Central memory CD4-positive, alpha-beta T cell (primary cell): ENCODE measurements around the gene JAM3.
"Not testable (repeated sequence)": the region's sequence is repeated elsewhere in the genome, so short reads cannot be mapped to it uniquely, and the experiment has no call there.

Experiments used
- DNase-seq: peaks from one replicate; pipeline ENCODE4 v3.0.0; 2022

JAM3 gene

DNA sequence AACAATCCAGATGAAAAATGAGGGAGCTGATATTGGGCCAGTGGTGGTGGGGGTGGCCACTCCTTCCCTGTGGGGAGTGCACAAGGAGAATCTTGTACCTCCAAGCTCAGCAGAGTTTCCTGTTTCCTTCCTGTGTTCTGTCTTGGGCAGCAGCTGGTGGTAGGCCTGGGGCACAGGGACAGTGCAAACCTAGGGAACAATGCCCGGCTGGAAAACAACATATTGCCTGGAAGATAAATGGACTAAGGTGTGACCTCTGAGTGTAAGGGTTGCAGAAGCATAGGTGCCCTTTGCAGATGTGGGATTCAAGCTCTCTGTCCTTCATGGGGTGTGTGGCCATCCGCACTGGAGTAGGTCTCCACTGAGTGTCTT lies 5.8 kb upstream of the JAM3 start:
- no peak for DNase-seq

DNA sequence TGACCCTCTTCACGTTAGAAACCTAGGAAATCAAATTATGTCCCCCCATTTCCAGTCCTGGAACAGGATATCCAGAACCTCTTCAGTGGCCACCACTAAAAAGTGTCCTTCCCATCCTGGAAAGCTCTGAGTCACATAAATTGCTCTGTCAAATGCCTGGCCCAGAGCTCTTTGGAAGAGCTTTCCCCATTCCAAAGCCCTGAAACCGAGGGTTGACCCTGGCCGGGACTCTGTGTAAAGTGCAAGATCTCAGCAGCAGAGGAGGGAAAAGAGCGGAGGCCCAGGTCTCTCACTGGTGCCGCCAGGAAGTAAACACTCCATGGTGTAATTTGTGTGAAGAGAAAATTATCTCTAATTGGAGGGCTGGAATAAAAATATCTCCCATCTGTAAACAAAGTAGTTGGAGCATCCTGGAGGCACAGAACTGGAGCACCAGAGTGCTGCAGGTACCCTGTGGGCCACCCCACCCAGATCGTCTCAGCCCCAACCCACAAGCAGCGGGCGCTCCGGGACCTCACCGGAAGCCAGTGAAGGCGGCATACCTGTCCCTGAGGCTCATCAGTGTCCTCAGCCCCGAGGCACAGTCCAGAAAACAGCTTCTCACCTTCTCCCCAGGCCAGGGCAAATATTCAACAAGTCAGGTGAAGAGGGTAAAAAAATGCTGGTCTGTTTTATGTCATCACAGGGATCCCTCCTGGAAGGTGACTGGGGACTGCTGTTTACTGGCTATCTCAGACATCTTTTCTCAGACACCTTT lies 4.7 kb upstream of the JAM3 start:
- no peak for DNase-seq

DNA sequence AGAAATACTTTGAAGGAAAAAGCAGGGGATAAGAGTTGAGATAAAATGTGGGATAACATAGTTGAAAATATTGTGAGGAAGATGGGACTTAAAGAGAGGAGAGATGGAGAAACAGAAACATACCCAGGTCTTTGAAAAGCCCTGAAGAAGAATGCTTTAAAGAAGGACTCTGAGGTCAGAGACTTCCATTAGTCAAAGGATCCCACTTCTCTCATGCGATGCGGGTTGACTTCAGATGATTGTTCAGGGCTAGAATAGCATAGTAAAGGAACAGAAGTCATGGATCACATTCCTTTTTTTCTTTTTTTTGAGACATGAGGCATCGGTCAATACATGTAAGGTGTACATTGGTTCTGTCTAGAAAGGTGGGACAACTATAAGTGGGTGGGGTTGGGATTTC lies 3.5 kb upstream of the JAM3 start:
- no peak for DNase-seq

DNA sequence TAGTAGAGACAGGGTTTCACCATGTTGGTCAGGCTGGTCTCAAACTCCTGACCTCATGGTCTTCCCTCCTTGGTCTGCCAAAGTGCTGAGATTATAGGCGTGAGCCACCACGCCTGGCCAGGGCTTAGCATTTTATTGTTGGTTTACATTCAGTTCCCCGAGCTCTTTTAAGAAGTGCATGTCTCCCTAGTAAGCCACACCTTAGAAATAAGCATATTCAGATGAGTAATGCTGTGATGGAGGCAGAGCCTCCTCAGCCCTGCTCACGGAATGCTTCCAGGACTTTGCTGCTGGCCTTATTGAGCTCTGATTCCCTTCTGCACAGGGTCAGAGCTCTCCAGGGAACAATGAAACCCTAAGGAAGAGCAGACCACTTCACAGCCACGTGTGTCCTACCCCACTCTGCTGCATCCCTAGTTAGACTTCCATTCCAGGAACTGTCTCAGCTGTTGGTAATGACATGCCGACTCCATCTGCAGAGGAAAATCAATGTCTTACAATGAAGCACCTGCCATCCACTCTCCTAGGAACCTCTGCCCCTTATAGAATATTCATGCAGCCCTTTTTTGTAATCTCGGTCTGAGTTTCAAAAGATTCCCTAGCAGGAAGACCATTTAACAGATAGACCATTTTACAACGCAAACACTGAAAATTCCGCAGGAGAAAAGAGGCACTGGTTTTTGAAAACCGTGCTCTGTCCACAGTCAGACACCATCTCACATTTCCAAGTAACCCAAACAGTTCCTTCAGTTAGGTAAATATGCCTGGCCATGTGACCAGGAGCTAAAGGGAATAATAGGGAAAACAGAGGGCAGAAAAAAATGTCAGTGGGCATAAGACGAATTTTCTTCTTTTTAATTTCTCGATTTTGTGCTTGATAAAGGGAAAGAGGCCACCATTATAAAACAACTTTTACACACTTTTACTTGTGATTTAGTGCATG lies 1.7 kb upstream of the JAM3 start:
- DNase-seq, result no peak

DNA sequence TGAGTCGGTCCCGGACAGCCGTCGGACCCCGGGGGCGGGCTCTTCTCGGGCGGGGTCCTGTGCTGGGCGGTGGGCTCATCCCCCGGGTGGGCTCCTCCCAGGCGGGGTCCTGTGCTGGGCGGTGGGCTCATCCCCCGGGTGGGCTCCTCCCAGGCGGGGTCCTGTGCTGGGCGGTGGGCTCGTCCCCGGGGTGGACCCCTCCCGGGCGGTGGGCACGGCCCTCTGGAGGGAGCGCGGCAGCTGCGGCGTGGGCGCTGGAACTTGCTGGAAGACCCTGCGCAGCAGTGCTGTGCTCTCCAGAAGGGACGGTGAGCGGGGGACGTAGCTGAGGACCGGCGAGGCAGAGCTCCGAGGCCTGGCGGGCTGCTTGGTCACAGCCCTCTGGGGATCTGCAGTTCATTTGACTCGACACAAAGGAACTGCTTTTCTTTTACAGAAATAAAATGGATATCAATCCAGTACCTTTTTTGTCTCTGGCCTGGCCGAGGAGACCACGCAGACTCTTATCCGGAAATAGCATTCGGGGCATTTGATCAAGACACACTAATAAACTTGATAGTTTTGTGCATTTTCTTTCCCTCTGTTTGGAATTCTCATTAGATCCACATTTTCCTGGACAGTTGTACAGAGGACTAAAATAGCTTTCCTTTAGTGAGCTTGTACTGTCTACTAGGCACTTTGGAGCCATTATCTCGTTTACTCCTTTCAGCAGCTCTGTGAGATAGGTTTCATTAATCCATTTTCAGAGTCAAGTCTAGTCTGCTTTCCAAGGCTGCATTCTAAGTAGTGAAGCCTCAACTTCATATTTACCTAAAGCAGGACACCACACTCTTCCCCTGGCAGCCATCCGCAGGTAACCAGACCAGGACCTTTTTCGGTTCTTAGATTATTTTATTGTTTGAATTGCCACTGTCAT lies 812 bp downstream of the JAM3 start:
- no peak for DNase-seq

DNA sequence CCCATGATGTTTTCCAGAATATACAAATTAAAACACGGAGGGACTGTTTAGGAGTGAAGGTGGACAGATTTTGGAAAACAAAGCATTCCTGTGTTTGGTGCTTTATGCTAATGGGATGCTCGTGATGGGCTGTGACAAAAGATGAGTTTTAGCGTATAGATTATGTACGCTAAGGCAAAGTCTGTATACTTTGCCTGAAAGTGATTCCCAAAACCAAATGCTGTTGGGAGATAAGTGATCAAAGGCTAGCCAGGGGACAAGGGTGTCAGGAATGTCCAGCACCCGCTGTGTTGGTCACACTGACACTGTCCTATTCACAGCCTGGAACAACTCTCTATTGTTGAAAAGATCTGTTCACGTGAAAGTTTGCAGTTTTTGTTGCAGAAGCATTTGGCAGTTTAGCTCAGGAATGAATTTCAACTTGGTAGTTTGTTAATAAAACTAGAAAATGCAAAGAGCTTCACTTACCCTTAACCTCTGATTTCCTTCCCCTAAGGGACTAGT lies 1.5 kb downstream of the JAM3 start:
- DNase-seq, result no peak

DNA sequence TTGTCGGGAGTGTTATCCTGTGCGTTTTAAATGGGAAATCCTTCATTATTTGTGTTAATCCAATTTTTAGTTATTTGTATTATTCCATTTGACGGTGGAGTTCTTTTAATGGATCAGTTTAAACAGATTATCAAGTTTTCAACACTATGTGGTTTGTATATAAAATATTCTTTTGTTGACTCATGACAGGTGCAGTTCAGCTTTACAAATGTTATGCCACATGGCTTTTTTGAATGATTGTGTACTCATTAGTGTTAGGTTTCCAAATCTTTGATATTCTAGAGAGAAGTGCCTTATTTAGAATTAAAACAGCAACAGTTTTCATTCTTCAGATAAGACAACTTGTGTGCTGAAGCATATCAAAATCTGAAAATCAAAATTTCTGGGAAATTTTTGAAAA lies 2.4 kb downstream of the JAM3 start:
- no peak for DNase-seq

DNA sequence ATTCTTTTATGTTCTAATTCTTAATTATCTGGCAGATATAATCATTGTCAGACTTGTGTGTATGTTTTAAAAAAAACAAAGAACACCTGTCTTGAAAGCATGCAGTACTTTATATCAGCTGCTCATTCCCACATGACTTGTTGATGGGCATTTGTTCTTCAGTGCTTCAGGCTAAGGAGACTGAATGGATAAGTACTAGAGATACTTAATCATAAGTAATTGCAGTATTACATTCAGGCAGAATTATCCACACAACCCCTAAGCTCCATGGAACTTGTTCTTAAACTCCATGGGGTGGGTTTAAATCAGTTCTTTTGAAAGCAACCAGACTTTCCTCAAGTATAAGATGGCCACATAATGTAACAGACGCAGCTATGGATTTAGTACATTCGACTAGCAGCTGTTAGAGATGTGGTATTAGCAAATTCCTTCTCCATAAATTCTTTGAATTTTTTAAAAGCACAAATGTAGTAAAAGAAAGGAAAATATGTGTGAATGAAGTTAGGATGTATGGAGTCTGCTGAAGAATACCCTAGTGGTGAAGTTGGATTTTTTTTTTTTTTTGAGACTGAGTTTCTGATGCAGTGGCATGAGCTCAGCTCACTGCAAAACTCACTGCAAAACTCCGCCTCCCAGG lies 3.0 kb downstream of the JAM3 start:
- no peak for DNase-seq

DNA sequence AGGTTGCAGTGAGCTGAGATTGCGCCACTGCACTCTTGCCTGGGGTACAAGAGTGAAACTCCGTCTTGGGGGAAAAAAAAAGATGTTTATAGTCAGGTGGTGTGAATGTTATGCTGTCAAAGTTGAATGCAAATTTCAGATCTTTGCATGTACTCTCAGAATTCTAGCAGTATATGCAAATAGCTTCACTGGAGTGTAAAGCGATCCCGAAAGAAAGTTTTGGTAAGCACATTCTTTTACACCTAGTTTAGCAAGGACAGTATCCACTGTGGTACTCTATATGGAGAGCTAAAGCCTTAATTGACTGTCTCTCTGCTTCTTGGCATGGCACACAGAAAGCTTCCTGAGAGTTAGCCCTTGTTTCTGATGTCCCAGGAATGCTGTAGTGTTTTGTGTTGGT lies 4.0 kb downstream of the JAM3 start:
- DNase-seq, result no peak

DNA sequence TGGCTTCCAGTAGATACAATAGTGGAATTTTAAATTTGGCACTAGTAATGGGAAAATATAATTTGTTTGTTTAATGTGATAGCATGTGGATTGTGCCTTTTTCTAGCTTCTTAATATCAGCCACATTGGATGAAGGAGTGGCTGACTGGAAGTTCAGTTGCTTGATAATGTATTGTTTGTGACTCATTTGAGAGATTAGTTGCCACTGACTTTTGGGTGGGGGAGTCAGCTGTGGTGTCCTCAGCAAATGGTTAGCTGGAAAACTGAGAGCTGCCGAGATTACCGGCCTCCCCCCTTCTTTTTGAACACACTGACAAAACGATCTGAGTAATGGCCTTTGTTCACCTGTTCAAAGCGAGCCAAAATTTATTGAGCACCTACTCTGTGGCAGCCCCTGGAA lies 5.5 kb downstream of the JAM3 start:
- DNase-seq, result no peak

DNA sequence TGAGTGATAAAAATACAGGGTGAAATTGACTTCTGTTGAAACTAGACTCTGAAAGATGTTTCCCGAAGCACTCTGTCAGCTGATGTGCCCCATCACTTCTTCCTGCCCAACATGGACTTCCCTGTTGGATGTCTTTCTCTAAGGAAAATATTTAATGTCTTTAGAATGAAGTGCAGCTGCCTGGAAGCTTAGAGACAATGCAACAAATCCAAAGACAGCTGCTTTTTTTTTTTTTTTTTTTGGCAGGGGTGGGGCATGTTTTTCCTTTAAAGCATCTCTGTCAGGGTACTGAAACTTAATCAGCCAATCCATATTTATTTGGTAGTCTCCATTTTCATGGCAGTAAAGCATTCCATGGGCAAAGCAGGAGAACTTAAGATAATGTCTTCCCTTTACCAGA lies 5.9 kb downstream of the JAM3 start:
- DNase-seq, result no peak

DNA sequence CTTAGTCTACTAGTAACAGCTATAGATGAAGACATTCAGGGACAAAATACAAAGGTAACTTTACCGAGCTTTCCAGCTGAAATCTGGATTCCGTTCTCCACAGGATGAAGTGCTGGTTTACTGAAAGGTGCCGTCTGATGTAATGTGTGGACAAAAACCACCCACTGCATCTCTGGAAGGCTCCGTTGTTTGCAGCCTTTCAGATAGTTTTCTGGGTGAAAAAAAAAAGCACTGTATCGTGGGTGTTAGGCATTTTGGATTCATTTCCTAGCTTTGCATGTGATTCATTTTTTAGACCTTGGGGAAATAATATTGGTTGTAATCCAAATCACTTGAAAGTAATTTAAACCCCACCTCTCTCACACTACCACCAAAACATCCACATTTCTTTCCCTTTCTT lies 10.4 kb downstream of the JAM3 start:
- DNase-seq, result no peak

DNA sequence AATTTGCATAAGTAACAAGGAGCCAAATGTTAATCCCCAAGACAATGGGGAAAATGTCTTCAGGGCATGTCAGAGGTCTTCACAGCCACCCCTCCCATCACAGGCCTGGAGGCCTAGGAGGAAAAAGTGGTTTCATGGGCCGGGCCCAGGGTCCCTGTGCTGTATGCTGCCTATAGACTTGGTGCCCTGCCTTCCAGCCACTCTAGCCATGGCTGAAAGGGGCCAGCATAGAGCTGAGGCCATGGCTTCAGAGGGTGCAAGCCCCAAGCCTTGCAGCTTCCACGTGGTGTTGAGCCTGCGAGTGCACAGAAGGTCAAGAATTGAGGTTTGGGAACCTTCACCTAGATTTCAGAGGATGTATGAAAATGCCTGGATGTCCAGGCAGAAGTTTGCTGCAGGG lies 12.4 kb downstream of the JAM3 start:
- DNase-seq, result not testable (repeated sequence)

DNA sequence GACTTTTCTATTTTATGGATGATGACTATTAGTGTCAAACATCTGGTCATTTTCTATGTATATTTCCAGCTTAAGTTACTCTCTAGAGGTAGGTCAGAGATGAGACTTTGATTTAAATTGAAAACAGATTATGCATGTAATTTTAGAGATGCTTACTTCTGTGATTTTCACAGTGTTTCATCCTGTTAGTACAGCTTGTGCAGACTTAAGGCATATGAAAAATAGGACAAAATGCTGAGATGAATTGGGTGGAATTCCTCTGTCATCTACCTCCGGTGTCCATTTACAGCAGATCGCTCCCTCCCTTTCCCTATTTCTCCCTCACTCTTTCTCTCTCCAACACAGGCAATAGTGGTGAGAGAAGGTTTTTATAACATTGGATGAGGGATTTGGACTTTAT lies 14.1 kb downstream of the JAM3 start:
- DNase-seq, result no peak

DNA sequence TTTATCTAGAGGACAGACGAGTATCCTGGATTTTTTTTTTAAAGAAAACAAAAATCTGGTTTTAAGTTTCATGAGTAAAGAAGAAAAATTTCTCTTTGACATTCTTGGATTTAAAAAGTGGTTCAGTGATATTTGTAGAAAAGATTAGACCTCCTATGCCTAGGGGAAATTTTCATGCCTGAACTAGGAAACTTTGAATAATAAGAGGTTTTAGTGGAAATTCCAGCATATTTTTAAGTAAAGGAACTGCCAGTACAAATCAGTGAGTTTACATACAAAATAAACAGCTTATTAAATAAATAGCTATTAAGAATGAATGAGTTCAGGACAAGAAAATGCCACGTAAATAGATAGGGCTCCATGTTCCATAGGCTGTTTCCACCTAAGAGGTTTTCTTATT lies 17.5 kb downstream of the JAM3 start:
- no peak for DNase-seq

DNA sequence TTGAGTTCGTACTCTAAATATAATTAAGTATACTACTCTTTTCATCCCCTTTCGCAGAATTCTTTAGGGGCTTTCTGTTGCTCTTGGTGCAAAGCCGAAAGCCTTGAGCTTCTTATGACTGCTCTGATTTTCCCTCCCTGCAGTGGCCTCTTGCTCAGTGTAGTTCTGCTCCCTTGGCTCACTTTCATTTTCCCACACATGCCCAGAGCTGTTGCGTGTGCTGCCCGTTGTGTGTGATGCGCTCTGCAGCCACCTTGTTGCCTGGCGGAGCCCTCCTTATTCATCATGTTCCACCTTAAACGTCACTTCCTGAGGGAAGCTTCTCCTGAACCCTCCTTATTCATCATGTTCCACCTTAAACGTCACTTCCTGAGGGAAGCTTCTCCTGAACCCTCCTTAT lies 23.1 kb downstream of the JAM3 start:
- DNase-seq, result not testable (repeated sequence)

DNA sequence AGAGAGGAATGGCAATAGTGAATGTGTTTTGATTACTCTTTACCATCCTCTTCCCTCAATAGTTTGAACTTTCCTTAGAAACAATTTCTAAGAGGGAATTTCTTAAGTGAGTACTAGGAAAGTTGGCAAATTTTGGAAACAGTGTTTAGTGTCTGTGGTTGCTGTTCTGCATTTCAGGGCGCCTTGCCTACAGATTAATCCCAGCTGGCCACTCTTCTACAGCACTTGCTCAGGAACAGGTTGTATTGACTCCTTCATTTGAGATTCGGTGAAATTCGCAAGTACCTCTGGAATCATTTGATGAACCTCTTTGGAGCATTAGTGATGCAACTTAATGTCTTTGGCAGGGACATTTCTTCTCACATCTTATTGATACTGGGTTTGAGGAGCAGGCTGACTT lies 28.3 kb downstream of the JAM3 start:
- DNase-seq, result no peak

DNA sequence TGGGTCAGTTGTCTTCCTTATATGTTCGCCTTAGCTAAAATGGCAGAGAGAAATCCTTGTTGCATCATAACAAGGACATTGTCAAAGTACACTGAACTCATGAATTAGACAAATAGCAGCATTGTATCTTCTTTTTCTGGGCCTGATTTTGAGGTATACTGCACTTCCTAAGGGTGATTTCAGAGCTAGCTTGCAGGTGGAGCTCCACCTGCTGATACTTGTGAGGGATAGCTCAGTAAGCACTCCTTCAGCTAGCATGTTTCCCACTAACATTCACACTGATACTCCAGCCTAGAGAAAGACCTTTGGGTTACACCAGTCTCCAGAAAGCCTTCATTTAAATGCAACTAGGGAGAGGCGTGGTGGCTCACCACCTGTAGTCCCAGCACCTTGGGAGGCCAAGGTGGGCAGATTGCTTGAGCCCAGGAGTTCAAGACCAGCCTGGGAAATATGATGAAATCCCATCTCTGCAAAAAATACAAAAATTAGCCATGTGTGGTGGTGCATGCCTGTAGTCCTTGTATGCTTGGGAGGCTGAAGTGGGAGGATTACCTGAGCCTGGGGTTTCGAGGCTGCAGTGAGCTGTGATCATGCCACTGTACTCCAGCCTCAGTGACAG lies 29.8 kb downstream of the JAM3 start:
- no peak for DNase-seq

DNA sequence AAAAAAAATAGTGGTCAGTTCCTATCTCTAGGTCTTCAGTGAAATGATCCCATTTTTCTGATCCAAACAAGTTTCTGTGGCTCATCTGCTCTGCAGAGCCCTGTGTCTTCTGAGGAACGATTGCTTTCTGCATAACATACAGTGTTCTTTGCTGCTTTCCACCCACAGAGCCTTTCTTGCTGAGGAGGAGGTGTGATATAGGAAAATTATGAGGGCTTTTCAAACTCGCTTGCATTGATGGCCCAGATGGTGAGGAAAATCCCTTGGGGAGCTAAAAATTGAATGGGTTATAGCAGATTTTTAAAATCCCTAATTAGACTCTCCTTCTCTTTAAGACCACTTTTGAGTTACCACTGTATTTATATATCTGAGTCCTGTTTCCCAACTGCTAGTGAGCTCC lies 31.3 kb downstream of the JAM3 start:
- no peak for DNase-seq

DNA sequence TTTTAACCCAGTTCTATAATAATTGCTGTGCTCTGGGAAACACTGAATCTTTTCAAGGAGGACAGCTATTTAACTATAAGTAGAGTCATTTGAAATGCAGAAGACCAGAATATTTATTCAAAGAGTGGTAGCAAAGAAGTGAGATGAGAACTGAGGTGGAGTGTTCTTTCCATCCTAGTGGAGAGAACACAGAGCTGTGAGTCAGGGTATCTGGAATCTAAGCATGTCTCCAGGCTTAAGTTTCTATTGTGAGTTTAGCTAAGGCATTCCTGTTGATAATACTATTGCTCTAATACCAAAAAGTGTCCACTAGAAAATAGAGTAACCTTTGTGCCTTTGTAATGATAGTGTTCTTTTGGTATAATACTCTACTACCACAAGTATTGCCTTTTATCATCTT lies 32.4 kb downstream of the JAM3 start:
- DNase-seq, result no peak

DNA sequence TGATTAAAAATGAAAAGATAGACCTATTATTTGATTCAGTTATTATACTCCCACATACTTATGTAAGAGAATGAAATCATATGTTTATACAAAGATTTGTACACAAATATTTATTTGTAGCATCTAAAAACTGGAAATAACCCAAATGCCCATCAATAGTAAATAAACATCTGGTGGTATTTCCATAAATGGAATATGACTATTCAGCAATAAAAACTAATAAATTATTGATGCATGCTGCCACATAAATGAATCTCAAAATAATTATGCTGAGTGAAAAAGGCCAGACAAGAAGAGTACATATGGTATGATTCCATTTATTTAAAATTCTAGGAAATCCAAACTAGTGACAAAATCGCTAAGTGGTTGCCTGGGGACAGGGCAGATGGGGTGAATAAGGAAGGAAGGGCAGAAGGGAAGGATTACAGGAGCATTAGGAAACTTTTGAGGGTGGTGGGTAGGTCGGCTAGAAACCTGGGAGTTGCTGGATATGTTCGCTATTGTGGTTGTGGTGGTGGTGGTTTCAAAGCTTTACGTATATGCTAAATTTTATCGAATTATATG lies 41.5 kb downstream of the JAM3 start:
- no peak for DNase-seq

DNA sequence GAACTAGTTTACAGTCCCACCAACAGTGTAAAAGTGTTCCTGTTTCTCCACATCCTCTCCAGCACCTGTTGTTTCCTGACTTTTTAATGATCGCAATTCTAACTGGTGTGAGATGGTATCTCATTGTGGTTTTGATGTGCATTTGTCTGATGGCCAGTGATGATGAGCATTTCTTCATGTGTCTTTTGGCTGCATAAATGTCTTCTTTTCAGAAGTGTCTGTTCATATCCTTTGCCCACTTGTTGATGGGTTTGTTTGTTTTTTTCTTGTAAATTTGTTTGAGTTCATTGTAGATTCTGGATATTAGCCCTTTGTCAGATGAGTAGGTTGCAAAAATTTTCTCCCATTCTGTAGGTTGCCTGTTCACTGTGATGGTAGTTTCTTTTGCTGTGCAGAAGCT lies 44.9 kb downstream of the JAM3 start:
- DNase-seq, result not testable (repeated sequence)
